ENCODE measurements around the gene SCN3A.

GRCh38 chr2:165176780-165177179 lies 27.1 kb downstream of the SCN3A start:
- no peak for TF ChIP-seq GATA2 (IDR thresholded peaks at IDR 0.05; ENCODE audit: low read depth, low read length)
- TF ChIP-seq GATA3 (IDR thresholded peaks at IDR 0.05; ENCODE audit: low read depth, low read length): no peak
